AG08395 (cell line): ENCODE measurements around the gene RNF212B.
"Not testable (repeated sequence)": the region's sequence is repeated elsewhere in the genome, so short reads cannot be mapped to it uniquely, and the experiment has no call there.

Experiments
- DNase-seq: peaks from one replicate; pipeline ENCODE4 v3.0.0; 2012; ENCODE audit warnings: mixed read lengths, low spot score

The RNF212B gene

GRCh38 chr14:23243066-23243465 is 5.3 kb downstream of the RNF212B start:
- no peak for DNase-seq

DNA sequence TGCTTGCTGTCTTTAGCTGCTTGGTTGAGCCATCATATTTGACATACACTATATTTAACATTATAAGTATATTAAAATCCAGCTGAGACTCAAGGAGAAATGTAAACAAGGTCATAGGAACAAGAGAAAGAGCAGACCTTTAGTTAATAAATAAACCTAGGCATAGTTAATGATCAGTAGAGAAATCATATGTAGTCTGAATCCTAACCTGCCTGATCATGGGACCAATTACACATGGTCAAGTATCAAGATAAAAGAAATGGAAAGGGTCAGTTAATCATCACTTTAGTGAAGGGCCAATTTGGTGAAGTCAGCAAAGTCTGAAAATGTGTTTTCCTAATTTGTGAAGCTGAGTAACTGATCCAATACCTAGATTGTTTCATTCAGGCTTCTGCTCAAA is 7.5 kb downstream of the RNF212B start:
- DNase-seq, result no peak

- DNase-seq, result no peak
Observed at GRCh38 chr14:23248601-23249000, 10.9 kb downstream of the RNF212B start.

DNA sequence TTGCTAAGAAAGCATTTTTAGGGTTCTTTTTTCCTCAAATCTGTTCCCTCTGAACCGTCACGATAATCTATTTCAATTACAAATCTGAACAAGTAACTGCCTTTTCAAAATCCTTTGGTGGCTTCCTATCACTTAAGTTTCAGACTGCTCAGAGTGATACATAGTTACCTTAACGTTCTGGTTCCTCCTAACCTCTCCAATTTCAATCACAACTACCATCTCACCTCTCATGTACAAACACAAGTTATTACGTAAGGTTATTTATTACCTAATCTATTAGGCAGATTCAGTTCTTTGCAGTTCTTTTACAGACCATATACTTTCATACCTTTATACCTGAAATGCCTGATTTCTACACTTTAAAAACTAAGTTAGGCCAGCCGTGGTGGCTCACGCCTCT is 12.1 kb downstream of the RNF212B start:
- no peak for DNase-seq

DNA sequence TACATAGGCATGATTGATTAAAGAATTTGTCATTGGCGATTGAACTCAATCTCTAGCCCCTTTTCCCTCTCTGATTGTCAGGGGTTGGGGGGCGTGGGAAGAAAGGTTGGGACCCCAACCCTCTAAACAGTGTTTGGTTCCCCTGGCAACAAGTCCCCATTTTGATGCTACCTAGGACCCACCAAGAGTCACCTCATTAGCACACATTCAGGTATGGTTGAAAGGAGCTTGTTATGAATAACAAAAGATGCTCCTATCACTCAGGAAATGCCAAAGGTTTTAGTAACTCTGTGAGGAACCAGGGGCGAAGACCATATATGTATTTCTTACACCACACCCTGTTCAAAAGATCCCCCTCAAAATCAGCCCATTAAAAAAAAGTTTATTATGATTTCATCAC is 14.3 kb downstream of the RNF212B start:
- DNase-seq, result no peak

- no peak for DNase-seq
Observed at GRCh38 chr14:23252420-23253333, 14.9 kb downstream of the RNF212B start.

- no peak for DNase-seq
Observed at GRCh38 chr14:23258256-23258655, 20.5 kb downstream of the RNF212B start.

DNA sequence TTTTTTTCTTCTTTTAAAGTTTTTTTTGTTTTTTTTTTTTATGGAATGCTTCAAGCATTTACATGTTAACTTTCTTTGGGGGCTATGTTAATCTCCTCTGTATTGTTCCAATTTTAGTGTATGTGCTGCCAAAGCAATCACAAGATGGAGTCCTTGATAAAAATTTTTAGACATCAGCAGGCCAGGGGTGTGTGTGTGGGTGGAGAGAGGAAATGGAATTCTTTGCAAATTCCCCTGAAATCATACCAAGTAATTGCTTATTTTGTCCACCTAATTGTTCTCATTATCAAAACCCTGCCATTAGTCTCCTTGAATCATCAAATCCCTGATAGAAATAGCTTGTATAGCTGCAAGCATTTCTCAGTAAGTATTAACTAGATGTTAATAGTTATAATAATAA is 21.7 kb downstream of the RNF212B start:
- DNase-seq, result no peak

DNA sequence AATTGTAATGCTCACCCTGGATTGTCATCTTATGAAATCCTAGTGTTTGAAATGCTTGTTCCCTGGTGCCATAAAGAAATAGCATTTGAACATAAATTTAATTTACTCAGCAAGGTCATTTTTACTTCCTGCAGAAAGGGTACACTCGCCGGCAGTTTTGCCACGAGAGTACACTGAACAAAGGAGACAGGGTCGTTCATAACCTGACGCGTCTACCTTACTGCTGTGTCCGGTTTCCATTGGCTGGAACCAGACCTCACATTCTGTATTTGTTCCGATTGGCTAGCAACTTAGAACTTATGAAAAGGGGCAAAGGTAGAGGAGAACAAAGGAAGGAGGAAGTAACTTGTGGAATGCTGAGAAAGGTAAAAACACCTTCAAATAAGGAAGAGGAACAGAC is 23.1 kb downstream of the RNF212B start:
- DNase-seq, result not testable (repeated sequence)

- DNase-seq, result no peak
Observed at GRCh38 chr14:23269193-23269592, 31.5 kb downstream of the RNF212B start.

- no peak for DNase-seq
Observed at GRCh38 chr14:23275412-23275811, 37.7 kb downstream of the RNF212B start.

GRCh38 chr14:23277189-23277588 is 39.5 kb downstream of the RNF212B start:
- DNase-seq, result no peak

DNA sequence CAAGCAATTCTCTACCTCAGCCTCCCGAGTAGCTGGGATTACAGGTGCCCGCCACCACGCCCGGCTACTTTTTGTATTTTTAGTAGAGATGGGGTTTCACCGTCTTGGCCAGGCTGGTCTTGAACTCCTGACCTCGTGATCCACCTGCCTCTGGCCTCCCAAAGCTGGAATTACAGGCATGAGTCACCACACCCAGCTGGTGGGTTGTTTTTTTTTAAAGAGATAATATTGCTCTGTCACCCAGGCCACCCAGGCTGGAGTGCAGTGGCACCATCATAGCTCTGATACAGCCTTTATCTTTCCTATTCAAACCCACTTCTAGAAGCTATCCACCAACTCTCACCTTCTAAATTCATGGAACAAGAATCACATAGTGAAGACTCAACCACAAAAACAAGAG is 40.2 kb downstream of the RNF212B start:
- DNase-seq, result not testable (repeated sequence)

GRCh38 chr14:23281247-23281646 is 43.5 kb downstream of the RNF212B start:
- DNase-seq, result no peak

- peak; percentile 24 for DNase-seq
Observed at GRCh38 chr14:23284654-23285529, 47.2 kb downstream of the RNF212B start.

GRCh38 chr14:23285530-23286019 is 47.8 kb downstream of the RNF212B start:
- DNase-seq, result peak; percentile 12

DNA sequence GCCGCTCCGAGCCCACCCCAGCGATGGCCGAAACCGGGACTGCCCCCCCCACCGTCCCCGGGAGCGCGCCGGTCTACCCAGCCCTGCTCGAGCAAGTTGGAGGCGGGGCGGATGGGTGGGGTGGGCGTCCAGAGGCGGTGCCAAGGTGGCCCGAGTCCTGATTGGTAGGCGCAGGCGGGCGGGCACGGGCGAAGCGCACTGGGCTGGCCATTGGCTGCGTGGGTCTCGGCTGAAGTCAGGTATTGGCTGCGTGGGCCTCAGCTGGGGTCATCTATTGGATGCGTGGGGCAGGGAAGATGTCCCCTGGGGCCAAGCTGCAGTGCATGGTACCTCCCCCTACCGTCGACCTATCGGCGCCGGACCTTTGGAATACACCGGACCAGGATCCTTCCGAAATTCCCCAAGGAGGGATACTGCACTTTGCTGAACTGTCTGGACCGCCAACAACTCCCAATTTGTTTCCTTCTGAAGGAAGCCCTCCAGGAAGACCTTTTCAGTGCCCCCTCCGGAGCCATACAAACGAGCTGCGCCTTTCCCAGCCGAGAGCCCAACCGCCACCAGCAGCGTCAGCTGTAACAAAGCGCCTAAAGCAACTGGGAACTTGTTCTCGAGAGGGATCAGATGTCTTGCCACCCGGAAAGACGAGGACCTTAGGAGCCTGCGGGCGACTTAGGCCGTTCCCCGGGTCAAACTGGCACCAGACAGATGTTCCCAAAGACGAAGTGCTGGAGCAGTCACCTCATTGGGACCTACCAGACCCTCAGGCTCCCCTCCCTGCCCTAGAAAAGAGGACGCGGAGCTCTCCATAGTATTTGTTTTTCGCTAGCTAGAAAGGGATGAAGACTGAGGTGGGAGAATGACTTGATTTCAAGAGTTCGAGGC is 48.5 kb downstream of the RNF212B start, which contains the start of gene HOMEZ:
TSS of gene HOMEZ (minus strand) at position 113 of the 882 bp plus-strand sequence. CDS start 180 bp downstream, outside the sequence.
- peak; percentile 99 for DNase-seq

GRCh38 chr14:23286902-23287479 is 49.3 kb downstream of the RNF212B start:
- DNase-seq, result no peak

GRCh38 chr14:23294734-23295561 is 57.2 kb downstream of the RNF212B start:
- peak; percentile 14 for DNase-seq
